ENCODE measurements around the gene TXNIP.

DNA sequence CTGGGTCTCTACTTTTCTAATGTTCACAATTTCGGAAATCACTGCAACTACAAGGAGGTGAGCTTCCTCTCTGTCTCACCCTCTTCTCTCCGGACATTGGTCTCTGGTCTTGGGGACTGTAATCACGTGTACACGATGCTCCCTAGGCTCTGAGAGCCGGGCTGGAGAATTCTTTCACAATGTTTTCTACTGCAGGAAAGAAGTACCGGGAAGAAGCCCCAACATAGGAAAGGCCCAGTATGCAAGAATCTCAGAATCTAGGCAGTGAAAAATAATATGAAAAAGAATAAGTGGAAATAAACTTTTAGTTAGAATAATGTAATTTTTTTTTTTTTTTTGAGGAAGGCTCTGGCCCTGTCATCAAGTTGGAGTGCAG lies 38.7 kb upstream of the TXNIP start:
- TF ChIP-seq, protein P1, sequence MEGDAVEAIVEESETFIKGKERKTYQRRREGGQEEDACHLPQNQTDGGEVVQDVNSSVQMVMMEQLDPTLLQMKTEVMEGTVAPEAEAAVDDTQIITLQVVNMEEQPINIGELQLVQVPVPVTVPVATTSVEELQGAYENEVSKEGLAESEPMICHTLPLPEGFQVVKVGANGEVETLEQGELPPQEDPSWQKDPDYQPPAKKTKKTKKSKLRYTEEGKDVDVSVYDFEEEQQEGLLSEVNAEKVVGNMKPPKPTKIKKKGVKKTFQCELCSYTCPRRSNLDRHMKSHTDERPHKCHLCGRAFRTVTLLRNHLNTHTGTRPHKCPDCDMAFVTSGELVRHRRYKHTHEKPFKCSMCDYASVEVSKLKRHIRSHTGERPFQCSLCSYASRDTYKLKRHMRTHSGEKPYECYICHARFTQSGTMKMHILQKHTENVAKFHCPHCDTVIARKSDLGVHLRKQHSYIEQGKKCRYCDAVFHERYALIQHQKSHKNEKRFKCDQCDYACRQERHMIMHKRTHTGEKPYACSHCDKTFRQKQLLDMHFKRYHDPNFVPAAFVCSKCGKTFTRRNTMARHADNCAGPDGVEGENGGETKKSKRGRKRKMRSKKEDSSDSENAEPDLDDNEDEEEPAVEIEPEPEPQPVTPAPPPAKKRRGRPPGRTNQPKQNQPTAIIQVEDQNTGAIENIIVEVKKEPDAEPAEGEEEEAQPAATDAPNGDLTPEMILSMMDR (IDR thresholded peaks at IDR 0.05) = no peak
- no peak for TF ChIP-seq POLR2A (IDR thresholded peaks at IDR 0.05)

Data from breast epithelium (tissue), 3 donors.